ENCODE measurements around the gene GIT1. TPM values are rescaled to one million over a fixed set of nuclear protein-coding genes. Genes with fewer than 3 reads are reported as not detected.

The GIT1 gene
- total and polyA plus RNA-seq, 2 of the 13 experiments (the other 11 are each of a cell fraction or from before 2014, with no cell fraction given): 14.2 to 30.8 TPM

- TF ChIP-seq ZNF687 (CRISPR knock-in tag; IDR thresholded peaks at IDR 0.05) (peak; percentile 76), TMF1 (CRISPR knock-in tag; IDR thresholded peaks at IDR 0.05; ENCODE audit: low read depth) (0 out of 2 replicates have a peak, but pooled peaks have one; percentile 22), NR2F2 (IDR thresholded peaks at IDR 0.05; ENCODE audit: borderline replicate concordance, low read depth) (no peak), ZFX (CRISPR knock-in tag; IDR thresholded peaks at IDR 0.05; ENCODE audit: low read depth) (peak; percentile 77), ZNF776 (CRISPR knock-in tag; IDR thresholded peaks at IDR 0.05) (no peak), ZNF550 (CRISPR knock-in tag; IDR thresholded peaks at IDR 0.05; ENCODE audit: borderline replicate concordance) (no peak), ZNF562 (CRISPR knock-in tag; IDR thresholded peaks at IDR 0.05; ENCODE audit: borderline replicate concordance) (no peak), BHLHE40 (IDR thresholded peaks at IDR 0.05; ENCODE audit: low read length) (no peak), EP300 (IDR thresholded peaks at IDR 0.05; ENCODE audit: low read depth in 2 of 2, low read length in 2 of 2) (no peak), EP300 (CRISPR knock-in tag; IDR thresholded peaks at IDR 0.05; ENCODE audit: borderline replicate concordance) (no peak), HOXA9 (CRISPR knock-in tag; IDR thresholded peaks at IDR 0.05; ENCODE audit: borderline replicate concordance) (no peak), ZNF891 (CRISPR knock-in tag; IDR thresholded peaks at IDR 0.05) (0 out of 2 replicates have a peak, but pooled peaks have one; percentile 44), SAFB2 (CRISPR knock-in tag; IDR thresholded peaks at IDR 0.05; ENCODE audit: borderline replicate concordance, low read depth) (no peak), PHF8 (CRISPR knock-in tag; IDR thresholded peaks at IDR 0.05) (peak; percentile 61), ZNF605 (CRISPR knock-in tag; IDR thresholded peaks at IDR 0.05) (no peak), NR0B2 (CRISPR knock-in tag; IDR thresholded peaks at IDR 0.05) (0 out of 2 replicates have a peak, but pooled peaks have one; percentile 36), MYC (CRISPR knock-in tag; IDR thresholded peaks at IDR 0.05; ENCODE audit: borderline replicate concordance) (peak; percentile 44; the same call in 1 of the 2 replicates)
- TF ChIP-seq, protein P1, sequence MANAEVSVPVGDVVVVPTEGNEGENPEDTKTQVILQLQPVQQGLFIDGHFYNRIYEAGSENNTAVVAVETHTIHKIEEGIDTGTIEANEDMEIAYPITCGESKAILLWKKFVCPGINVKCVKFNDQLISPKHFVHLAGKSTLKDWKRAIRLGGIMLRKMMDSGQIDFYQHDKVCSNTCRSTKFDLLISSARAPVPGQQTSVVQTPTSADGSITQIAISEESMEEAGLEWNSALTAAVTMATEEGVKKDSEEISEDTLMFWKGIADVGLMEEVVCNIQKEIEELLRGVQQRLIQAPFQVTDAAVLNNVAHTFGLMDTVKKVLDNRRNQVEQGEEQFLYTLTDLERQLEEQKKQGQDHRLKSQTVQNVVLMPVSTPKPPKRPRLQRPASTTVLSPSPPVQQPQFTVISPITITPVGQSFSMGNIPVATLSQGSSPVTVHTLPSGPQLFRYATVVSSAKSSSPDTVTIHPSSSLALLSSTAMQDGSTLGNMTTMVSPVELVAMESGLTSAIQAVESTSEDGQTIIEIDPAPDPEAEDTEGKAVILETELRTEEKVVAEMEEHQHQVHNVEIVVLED (CRISPR knock-in tag; IDR thresholded peaks at IDR 0.05; ENCODE audit: borderline replicate concordance): no peak
- TF ChIP-seq, protein P2, sequence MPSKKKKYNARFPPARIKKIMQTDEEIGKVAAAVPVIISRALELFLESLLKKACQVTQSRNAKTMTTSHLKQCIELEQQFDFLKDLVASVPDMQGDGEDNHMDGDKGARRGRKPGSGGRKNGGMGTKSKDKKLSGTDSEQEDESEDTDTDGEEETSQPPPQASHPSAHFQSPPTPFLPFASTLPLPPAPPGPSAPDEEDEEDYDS (CRISPR knock-in tag; IDR thresholded peaks at IDR 0.05): 0 out of 2 replicates have a peak, but pooled peaks have one; percentile 24
- TF ChIP-seq, protein P3, sequence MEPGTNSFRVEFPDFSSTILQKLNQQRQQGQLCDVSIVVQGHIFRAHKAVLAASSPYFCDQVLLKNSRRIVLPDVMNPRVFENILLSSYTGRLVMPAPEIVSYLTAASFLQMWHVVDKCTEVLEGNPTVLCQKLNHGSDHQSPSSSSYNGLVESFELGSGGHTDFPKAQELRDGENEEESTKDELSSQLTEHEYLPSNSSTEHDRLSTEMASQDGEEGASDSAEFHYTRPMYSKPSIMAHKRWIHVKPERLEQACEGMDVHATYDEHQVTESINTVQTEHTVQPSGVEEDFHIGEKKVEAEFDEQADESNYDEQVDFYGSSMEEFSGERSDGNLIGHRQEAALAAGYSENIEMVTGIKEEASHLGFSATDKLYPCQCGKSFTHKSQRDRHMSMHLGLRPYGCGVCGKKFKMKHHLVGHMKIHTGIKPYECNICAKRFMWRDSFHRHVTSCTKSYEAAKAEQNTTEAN (CRISPR knock-in tag; conservative IDR thresholded peaks at IDR 0.05): no peak
Observed at GRCh38 chr17:29588562-29589411, 661 bp downstream of the GIT1 start (continued).
